HG03342 (cell line): ENCODE results near the gene PEX3.

Source experiments
- ATAC-seq: cut with Tn5 transposase; IDR thresholded peaks from one replicate; pipeline ENCODE4 v1.9.1; 2021; ENCODE audit warnings: mild to moderate bottlenecking, moderate library complexity; ENCODE audit not compliant: unreplicated experiment

Gene PEX3, protein sequence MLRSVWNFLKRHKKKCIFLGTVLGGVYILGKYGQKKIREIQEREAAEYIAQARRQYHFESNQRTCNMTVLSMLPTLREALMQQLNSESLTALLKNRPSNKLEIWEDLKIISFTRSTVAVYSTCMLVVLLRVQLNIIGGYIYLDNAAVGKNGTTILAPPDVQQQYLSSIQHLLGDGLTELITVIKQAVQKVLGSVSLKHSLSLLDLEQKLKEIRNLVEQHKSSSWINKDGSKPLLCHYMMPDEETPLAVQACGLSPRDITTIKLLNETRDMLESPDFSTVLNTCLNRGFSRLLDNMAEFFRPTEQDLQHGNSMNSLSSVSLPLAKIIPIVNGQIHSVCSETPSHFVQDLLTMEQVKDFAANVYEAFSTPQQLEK

DNA sequence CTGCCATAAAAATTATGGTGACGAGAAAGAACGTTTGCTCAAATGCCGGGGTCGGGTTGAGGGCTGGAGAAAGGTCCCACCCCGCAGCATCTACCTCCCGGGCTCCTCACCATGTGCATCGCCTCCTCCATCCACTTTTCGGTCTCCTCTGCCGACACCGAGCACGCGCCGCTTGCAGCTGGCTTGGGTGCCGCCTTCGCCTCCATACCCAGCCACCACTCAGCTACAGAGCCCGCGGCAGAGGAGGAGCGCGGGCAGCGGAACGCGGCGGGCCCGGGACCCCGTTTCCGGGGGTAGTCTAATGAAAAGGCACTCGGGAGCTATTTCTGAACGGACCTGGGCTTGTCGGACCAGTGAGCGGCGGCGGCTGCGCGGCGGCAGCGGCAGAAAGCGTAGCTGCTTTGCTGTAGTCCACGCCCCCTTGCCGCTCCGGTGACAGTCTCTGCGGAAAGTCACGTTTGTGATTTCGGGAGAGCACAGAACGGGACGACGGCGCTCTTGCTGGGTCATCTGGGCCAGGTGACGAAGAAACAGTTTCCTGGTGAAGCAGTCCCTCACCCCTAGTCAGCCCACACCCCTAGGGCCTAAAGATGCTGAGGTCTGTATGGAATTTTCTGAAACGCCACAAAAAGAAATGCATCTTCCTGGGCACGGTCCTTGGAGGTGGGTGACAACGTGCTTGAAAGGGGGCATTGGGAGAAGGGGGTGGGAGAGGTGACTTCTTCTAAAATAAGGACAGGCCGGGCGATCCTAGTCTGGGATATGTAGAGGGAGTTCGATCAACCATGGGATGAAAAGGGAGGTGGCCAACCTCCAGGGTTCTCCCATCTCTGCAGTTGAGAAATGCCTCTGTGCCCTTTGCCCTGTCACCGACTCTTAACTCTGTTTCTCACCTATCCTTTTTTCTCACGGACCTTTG, at the start of gene PEX3, which contains the start of gene ADAT2:
TSS of gene PEX3 (plus strand) at position 353 of the 919 bp plus-strand sequence. CDS start at position 591, 238 bp downstream.
TSS of gene ADAT2 (minus strand) at position 243 of the 919 bp plus-strand sequence. CDS start at position 206, 37 bp downstream.
- peak; percentile 95 for ATAC-seq

DNA sequence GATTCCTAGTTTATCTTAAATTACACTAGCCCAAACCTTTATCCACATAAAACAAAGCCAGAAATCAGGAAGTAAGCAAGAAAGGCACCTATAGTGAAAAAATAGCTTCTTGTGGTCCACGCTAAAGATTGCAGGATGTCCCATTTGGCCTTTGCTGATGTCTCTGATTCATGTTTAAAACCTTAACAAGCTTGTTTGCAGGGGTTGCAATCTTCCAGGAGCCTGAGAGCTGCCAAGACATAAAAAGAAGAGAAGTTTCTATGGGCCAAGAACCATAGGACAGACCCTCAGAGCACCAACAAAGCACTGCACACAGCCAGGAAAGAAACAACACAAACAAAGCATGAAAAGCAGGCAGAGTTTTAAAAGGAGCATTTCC, 49.5 kb upstream of the PEX3 start:
- ATAC-seq = no peak

DNA sequence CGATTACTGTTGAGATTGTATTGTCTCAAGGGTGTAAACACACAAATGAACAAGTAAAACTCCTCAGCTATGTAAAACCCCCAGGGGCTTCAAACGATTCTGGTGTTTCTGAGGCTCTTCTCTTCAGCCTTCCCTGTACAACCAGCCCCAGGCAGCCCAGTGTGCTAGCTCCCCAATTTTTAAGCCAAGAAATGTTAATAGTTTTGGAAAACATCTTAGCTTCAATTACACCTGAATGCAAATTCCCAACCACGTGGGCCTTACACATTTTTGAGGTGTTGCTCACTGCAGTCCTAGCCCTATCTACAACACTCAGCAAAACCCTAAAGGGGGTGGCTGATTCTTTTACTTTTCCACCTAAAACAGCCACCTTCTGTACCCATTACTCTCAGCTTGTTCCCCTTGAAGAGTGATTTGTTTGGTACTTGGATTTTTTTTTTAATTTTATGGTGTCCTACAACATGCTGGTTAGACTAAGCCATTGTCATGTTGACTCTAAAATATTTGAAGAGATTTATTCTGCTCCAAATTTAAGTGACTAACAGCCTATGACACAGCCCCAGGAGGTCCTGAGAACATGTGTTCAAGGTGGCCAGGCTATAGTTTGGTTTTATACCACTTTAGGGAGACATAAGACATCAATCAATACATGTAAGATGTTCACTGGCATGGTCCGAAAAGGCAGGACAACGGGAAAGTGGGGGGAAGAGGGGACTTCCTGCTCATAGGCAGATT, 48.8 kb upstream of the PEX3 start:
- no peak for ATAC-seq

DNA sequence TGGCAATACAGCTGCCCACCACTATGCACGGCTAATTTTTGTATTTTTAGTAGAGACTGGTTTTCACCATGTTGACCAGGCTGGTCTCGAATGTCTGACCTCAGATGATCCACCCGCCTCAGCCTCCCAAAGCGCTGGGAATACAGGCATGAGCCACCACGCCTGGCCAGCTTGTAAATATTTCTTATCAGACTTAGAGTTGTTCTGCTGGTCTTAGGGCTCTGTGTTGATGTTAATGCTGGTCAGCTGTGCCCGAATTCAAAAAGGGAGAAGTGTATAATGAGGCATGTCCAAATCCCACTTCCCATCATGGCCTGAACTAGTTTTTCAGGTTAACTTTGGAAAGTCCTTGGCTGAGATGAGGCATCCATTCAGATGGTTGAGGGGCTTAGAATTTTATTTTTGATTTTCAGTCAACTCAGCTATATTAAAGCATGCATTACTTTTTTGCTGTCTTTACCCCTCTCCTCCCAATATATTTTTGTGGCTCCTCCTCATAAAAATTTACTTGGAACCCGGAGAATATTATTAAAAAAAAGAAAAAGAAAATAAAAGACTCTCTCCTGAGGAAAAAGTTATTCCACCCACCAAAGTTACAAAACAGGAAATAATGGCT, 47.8 kb upstream of the PEX3 start:
- ATAC-seq = no peak

DNA sequence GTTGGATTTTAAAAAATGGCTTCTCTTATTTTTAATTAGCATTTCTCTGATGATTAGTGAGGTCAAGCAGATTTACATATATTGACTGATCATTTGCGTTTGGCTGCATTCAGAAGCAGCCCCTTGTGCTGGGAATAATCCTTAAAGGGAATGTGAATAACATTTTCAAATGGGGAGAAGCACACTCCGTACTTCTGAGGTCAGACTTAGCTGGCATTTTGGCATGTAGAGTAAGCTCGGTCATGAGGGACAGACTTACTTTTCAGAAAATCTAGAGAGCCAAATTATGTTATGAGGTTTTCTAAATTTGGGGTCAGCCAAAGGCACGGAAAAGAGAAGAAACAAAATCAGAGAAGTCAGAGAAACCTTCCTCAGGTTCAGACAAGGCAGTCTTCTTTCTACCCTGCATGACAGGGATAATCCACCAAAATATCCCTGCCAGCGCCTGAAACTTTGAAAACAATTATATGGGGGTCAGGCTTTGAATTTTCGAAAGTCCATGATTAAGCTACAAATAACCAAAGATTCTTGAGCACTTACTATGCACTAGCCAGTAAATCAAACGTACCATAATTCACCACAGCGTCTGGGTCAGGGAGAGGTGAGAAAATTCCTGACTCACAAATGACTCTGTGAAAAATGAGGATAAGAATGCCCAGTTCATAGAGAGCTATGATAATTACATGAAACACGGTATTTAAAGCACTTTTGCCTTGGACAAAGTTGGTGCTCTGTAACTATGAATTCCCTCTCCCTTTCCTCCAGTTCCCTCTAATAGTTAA, 45.0 kb upstream of the PEX3 start:
- no peak for ATAC-seq

DNA sequence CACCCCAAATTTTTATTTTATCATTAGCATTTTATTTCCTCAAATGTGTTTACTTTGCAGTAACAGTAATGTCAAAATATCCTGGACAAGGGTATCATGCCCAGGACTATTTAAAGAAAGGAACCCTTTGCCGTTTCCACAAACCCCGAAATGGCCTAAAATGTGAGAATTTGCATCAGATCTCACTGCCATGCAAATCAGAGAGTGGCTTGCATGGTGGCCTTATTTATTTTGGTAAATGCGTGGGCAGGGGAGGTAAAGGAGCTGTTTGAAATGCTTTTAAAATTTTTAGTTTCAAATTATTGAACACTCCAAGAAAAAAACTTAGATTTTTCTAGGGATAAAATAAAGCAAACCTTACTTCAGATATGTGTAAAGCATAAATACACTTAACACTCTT, 43.9 kb upstream of the PEX3 start:
- ATAC-seq = no peak

DNA sequence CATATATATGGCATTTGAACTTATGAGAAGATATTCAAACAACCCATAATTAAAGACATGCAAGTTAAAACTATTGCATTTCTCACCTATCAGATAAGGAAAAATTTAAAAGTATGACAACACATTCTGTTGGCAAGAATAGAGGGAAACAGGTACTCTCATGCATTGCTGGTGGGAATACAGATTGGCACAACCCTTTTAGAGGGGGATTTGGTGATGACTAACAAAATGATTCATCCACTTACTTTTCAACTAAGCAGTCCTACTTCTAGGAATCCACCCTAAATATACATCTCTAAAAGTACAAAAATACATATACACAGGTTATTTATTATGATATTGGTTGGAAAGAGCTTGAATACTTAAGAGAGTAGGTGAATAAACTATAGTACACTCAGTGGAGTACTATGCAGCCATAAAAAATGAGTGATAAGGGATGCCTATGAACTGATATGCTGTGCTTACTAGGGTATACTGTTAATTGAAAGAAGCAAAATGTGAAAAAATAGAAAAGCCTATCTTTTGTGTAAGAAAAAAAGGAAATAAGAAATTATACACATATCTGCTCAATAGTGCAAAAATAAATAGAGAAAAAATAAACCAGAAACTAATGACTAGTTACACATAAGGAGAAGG, 42.3 kb upstream of the PEX3 start:
- ATAC-seq = no peak

DNA sequence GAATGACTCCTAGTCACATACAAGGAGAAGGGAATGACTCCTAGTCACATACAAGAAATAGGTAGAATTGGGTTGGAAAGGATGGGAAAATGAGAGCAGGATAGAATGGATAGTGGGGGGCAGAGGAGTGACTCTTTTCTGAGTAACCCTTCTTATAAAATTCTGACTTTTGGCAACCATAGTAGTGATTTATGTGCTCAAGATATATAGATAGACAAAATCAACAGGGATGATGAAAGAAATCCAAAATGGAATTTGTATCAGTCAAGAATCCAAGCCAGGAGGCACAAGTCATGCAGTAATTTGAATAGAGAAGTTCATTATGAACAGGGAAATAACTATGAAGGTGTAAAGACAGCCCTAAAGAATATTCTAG, 41.8 kb upstream of the PEX3 start:
- ATAC-seq = no peak

DNA sequence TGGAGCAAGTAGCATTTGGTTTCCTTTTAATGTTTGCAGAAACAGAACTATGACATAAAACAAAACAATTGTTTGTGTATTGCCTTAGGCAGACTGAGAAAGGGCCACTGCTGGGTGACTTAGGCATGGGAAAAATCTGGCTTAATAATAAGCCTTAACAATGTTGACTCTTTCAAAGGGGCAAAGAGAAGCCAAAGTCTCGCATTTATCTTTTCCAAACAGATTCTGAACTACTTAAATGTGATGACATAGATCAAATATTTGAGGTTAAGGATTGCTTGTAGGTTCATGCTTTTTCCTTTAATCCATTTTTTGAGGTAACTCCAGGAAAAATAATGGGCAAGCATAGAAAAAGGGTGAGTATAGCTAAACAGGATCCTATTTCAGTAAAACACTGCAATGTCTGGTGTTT, 39.7 kb upstream of the PEX3 start:
- no peak for ATAC-seq

DNA sequence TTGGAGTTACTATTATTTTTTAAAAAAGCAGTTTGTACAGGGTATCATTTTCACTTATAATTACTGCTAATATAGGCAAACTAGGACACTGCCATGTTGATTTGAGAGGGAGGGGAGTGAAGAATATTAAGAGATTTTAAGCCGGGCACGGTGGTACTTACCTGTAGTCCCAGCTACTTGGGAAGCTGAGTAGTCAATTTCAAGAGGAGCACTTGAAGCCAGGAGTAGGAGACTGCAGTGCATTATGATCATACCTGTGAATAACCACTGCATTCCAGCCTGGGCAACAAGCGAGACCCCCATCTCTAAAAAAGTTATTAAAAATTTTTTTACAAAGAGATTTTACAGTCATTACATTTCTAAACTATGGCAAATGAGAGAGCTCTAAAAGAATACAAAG, 35.8 kb upstream of the PEX3 start:
- ATAC-seq = no peak

DNA sequence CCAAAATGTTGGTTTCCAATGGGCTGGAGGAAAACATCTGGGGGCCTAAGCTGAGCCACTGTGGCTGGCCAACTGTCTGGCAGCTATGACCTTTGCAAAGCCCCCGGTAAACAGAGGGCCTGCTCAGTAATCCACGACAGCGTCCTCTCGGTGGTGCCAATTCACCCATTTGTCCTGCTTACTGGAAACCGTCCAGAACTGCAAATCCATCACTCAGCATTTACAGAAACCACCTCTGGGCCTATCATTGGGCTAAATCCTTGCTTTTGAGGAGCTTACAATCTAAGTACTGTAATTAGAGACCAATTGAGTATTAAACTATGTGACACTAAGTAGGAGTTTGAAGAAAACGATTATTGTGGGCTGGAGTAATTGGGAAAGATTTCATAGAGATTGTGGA, 31.1 kb upstream of the PEX3 start:
- ATAC-seq = no peak

DNA sequence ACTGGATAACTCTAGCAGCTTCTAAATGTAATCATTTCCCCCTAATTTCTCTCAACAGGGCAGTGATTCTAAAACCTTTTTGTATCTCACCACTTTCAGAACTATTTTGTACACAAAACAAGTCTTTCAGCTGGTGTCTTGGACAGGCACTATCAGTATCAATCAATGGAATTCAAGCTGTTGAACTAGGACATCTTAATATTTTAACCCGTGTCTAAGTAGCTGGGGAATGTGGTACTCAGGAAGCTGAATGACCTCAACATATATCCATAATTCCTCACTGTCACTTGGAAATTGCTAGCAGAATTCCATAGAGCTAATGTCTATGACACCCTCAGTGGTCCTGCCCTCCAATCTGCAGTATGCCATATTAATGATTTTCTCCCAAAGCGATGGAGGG, 24.6 kb upstream of the PEX3 start:
- no peak for ATAC-seq

DNA sequence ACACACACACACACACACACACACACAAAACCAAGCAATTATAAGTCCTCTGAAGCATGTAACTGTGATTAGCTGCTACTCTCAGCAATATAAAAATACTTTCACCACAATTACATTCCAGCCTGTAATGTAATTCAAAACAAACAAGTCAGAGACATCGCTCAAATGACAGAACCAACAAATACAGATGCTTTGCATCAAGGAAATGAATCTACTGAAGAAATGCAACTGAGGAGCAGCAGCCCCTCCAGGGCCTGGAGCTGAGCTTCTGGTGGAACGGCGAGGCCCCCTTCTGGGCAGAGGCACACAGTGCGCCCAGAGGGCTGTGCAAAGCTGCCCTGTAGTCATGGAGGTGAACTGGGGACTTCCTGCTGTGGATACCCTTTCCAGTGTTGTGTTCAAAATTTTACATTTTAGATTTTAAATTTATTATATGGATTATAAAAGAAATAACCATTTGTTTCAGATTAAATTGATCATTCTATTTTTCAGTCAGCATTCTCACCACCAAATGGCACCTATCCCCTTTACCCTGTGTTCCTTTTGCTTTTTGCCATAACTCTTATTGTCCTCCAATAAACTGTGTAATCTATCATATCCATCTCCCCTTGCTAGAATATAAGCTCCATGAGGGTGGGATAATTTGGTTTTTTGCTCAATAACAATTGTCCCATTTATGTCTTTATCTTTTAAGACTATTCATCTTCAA, 23.3 kb upstream of the PEX3 start:
- peak; percentile 100 for ATAC-seq

DNA sequence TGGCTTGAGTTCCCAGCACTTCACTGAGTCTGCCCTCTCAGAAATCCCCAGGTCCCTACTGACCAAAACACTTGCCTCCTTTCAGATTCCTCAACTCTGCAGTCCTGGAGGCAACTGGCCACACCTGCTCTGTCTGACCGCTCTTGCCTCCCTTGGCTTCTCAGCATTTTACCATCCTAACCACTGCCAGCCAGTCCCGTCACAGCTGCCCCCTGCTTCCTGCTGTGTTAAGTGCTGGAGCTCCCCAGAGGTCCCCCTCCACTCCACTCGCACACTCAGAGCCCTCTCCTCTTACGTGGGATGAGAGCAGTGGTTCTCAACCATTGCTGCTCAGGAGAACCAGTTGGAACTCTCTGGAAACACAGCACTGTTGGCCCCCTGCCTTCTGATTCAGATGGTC, 20.6 kb upstream of the PEX3 start:
- ATAC-seq = no peak

DNA sequence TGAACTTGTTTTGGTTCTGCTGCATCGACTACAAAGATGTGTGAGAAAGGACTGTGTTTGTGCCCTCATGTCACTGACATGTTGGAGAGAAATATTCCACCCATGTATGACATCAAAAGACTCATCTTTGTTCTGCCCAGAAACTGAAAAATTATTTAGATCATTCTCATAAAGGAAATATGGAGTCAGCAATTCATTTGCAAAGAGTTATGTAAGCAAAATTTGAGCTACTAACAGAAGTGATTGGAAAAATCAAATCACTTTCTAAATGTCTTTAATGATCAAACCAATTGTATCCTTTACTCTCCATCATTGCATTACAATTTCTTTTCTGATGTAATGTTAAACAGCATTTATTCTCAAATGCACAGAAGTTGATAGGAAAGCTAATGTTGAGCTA, 19.4 kb upstream of the PEX3 start:
- no peak for ATAC-seq

DNA sequence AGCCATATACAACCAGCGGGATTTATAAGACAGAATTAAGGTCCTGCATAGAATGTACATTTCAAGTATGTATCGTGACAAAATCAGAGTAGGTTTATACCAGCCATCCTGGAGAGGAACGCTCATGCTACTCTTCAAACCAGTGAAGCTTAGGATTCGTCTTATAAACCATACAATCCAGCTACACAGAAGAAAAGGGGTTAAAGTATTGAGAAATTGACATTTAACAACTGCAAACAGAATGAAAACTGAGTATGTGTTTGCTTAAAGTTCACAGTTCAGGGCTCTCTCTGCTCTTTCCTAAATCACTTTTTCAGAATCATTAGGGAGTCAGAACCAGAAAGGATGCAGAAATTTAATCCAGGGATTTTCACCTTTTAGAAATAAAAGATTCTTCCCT, 18.0 kb upstream of the PEX3 start:
- no peak for ATAC-seq

DNA sequence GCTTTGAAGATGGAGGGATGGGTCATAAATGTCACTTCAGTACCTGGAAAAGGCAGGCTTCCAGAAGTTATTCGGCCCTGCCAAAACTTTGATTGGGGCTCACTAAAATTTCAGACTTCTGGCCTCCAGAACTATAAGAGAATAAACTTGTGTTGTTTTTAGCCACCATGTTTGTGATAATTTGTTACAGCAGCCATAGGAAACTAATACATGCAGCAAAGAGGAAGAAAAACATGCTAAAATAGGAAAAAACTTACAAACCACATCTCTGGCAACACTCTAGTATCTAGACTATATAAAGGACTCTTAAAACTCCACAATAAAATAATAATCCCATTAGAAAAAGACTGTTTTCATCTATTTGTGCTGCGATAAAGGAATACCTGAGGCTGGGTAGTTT, 9.6 kb upstream of the PEX3 start:
- ATAC-seq = no peak

DNA sequence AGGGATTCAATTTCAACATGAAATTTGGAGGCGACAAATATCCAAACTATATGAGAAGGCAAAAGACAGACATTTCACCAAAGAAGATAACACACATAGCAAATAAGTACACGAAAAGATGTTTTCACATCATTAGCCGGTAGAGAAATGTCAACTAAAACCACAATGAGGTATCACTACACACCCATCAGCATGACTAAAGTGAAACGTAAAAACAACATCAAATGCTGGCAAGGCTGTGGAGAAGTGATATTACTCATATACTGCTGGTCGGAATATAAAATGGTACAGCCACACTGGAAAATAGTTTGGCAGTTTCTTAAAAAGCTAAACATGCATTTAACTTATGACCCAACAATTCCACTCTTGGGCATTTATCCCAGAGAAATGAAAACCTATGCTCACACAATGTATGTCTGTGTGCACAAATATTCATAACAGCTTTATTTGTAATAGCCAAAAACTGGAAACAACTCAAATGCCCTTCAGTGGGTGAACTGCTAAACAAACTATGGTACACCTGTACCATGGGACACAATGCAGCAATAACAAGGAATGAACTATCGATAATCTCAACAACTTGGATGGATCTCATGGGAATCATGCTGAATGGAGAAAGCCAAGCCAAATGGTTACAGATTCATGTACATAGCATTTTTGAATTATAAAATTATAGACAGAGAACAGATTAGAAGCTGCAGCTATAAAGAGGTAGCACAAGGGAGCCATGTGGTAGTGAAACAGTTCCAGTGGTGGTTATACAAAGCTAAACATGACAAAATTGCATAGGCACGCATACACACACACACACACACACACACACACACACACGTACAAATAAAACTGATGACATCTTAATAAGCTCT, 8.7 kb upstream of the PEX3 start:
- no peak for ATAC-seq
